GM12891 (cell line): Measurements from ENCODE around the gene DDX56.

Experiments
- POLR2A ChIP-seq: IDR thresholded peaks from 2 replicates; pipeline ENCODE4 v1.6.1; 2011; ENCODE audit warnings: low read depth, low read length, control low read depth
- POLR2AphosphoS5 ChIP-seq: IDR thresholded peaks from 2 replicates; pipeline ENCODE4 v1.6.1; 2011; ENCODE audit warnings: low read depth, low read length, control low read depth
- SPI1 ChIP-seq: IDR thresholded peaks from 2 replicates; pipeline ENCODE4 v1.6.1; 2011; ENCODE audit warnings: low read depth, low read length, control low read depth
- TAF1 ChIP-seq: IDR thresholded peaks from 2 replicates; pipeline ENCODE4 v1.6.1; 2011; ENCODE audit warnings: low read depth, low read length, control low read depth

DNA sequence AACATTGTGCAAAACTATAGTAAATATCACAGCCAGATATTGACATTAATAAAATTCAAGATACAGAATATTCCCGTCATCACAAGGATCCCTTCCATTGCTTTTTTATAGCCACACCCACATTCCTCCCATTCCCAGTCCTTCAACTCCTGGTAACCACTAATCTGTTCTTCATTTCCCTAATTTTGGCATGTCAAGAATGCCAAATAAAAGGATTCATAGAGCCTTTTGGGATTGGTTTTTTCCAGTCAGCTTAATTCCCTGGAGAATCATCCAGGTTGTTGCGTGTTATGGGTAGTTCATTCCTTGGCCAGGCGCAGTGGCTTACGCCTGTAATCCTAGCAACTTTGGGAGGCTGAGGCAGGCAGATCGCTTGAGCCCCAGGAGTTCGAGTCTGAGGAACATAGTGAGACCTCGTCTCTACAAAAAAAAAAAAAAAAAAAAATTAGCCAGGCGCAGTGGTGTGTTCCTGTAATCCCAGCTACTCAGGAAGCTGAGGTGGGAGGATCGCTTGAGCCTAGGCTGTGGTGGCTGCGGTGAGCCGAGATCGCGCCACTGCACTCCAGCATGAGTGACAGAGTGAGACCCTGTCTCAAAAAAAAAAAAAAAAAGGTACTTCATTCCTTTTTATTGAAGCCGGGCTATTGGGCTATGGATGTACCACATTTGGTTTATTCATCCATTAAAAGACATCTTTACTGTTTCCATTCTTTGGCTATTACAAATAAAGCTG lies 35.4 kb upstream of the DDX56 start:
- TF ChIP-seq POLR2A = no peak
- TF ChIP-seq TAF1 = no peak
- TF ChIP-seq SPI1 = no peak
- no peak for TF ChIP-seq POLR2AphosphoS5
